Vagina (tissue), 2 donors: ENCODE results near the gene ZMIZ1.

Experiments used
- POLR2A ChIP-seq, 2 donors: fragments of 450-650 bp; IDR thresholded peaks; one replicate each; pipeline ENCODE4 v1.6.1; 2017; ENCODE audit warnings: antibody characterized with exemption in 2 of 2, mild to moderate bottlenecking in 2 of 2, moderate library complexity in 2 of 2
- TF ChIP-seq, protein P1 (sequence below), 3 experiments: fragments of 450-650 bp in 2 of 3; fragments of 200-600 bp in 1 of 3; sonication (generic) in 1 of 3; IDR thresholded peaks; one replicate each; pipeline ENCODE4 v1.5.1; 2017 to 2019; ENCODE audit warnings: antibody characterized with exemption in 3 of 3, mild to moderate bottlenecking in 2 of 3, moderate library complexity in 2 of 3

DNA sequence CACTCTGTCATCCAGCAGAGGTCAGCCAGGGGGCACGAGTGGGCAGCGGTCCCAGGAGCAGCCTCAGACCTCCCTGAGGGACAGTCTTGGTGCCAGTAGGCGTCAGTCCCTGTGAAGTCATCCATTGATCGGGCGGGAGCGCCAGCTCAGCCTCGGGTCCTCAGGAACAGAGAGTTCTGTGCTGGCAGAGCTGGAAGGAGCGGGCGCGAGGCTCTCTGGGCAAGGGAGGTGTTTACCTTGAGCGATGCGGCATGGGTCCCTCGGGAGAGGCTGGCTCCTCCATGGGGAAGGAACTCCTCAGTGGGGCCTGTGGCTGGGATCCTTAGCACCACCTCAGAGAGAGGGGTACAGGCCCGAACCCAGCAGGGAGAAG is 177.4 kb downstream of the ZMIZ1 start:
- TF ChIP-seq, protein P1, sequence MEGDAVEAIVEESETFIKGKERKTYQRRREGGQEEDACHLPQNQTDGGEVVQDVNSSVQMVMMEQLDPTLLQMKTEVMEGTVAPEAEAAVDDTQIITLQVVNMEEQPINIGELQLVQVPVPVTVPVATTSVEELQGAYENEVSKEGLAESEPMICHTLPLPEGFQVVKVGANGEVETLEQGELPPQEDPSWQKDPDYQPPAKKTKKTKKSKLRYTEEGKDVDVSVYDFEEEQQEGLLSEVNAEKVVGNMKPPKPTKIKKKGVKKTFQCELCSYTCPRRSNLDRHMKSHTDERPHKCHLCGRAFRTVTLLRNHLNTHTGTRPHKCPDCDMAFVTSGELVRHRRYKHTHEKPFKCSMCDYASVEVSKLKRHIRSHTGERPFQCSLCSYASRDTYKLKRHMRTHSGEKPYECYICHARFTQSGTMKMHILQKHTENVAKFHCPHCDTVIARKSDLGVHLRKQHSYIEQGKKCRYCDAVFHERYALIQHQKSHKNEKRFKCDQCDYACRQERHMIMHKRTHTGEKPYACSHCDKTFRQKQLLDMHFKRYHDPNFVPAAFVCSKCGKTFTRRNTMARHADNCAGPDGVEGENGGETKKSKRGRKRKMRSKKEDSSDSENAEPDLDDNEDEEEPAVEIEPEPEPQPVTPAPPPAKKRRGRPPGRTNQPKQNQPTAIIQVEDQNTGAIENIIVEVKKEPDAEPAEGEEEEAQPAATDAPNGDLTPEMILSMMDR (IDR thresholded peaks at IDR 0.05), result no peak
- TF ChIP-seq POLR2A (IDR thresholded peaks at IDR 0.05), result no peak
